Lower leg skin (tissue), 3 donors: ENCODE measurements around the gene CDH18.

Source experiments
- CTCF ChIP-seq, 3 donors: fragments of 450-650 bp; IDR thresholded peaks; one replicate each; pipeline ENCODE4 v1.5.1; 2016; ENCODE audit warnings: antibody characterized with exemption in 3 of 3, mild to moderate bottlenecking in 3 of 3, moderate library complexity in 2 of 3
- POLR2A ChIP-seq, 2 donors: fragments of 450-650 bp; IDR thresholded peaks; one replicate each; pipeline ENCODE4 v1.6.1; 2016 to 2017; ENCODE audit warnings: antibody characterized with exemption in 2 of 2, mild to moderate bottlenecking in 1 of 2, moderate library complexity in 1 of 2

DNA sequence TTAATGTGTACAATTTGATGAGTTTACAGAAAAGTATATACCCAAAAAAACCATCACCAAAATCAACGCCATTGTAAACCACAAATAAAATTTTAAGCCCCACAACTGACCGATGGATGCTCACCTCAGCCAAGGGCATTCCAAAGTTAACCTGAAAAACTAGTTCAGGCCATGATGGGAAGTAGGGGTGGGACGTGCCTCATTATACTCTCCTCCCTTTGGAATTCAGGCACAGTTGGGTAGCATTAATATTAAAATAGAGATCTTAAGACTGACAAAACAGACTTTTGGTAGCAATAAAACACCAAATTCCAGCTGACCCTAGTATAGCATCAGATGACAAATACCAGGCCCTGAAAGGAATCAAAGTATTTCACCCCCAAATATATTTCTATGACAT lies 129.0 kb downstream of the CDH18 start:
- TF ChIP-seq CTCF (IDR thresholded peaks at IDR 0.05), result no peak
- no peak for TF ChIP-seq POLR2A (IDR thresholded peaks at IDR 0.05)
